IgD-negative memory B cell (primary cell): ENCODE data around the gene ZSCAN30. TPM values are rescaled to one million over a fixed set of nuclear protein-coding genes. Genes with fewer than 3 reads are reported as not detected.

ENCODE experiments used
- H3K27ac Mint-ChIP-seq, 3 donors: one replicate each; pipeline ENCODE4 v1.8.0; 2020 to 2022; ENCODE audit warnings: mild to moderate bottlenecking in 3 of 3, mixed read lengths in 3 of 3, moderate library complexity in 1 of 3
- H3K27me3 Mint-ChIP-seq: one replicate; pipeline ENCODE4 v1.8.0; 2021; ENCODE audit warnings: mixed read lengths
- H3K36me3 Mint-ChIP-seq: one replicate; pipeline ENCODE4 v1.8.0; 2020; ENCODE audit warnings: mild to moderate bottlenecking, mixed read lengths
- H3K4me1 Mint-ChIP-seq, 3 donors: one replicate each; pipeline ENCODE4 v1.8.0; 2020 to 2022; ENCODE audit warnings: mixed read lengths in 3 of 3, mild to moderate bottlenecking in 1 of 3
- H3K4me3 Mint-ChIP-seq, 4 donors: one replicate each; pipeline ENCODE4 v1.8.0; 2020 to 2022; ENCODE audit warnings: mild to moderate bottlenecking in 4 of 4, mixed read lengths in 4 of 4, moderate library complexity in 3 of 4
- H3K9me3 Mint-ChIP-seq, 3 donors: one replicate each; pipeline ENCODE4 v1.8.0; 2020 to 2021; ENCODE audit warnings: mixed read lengths in 3 of 3, mild to moderate bottlenecking in 1 of 3
- polyA plus RNA-seq: library from polyadenylated mRNA; unstranded; fragments of 300-500 nt; fragmentation: Illumina TruSeq; gene quantifications from one replicate; pipeline ENCODE4 v1.2.3, GENCODE V29; 2021

Gene ZSCAN30
- polyA plus RNA-seq, 1 donor from 2014 or later = 4.8 TPM

DNA sequence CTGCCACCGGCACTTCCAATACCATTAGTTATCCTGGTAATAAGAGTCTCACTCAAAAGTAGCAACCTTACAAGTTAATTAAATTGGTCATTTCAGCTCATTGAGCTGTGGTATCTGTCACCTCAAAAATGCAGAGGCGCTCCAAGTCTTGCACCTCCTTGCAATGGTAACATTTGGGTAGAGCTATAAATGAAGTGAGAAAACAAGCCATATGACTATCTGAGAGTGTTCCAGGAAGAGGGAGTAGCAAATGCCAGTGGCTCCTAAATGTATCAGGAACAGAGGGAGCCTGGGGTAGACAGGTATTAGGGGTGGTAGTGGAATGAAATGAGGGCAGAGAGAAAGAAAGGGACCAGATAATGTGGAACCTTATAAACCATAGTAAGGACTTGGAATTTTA lies 6.0 kb upstream of the ZSCAN30 start:
- Mint-ChIP-seq H3K4me3 (no peak overlapping the region), H3K4me1 (peaks cover 19 to 31% (median 23%) of the 10 kb centered on the region in 3 donors), H3K27me3 (no peaks in the 10 kb centered on the region), H3K27ac (no peak overlapping the region), H3K36me3 (peaks cover 31% of the 10 kb centered on the region), H3K9me3 (peaks cover 5 to 13% (median 6%) of the 10 kb centered on the region in 3 donors)

DNA sequence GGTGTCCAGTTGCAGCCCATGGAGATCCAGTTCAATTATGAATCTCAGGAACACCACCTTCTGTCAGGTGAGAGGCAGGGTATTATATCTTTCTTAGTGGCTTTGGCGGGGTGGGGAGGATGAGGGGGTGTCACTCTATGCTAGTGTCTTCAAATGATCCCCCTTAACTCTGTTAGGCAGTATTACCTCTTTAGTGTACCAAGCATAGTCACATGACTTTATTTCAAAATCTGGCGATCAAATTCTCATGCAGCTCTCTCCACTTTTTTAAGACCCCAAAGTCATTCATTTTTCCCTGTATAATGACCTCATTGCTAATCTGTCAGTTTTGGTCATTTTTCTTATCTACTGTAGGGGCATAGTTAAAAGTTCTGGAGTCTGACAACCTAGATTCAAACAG lies 1.1 kb upstream of the ZSCAN30 start:
- Mint-ChIP-seq H3K9me3 (no peaks in the 10 kb centered on the region), H3K4me1 (peaks cover 28 to 48% (median 46%) of the 10 kb centered on the region in 3 donors), H3K36me3 (peaks cover 13% of the 10 kb centered on the region), H3K27me3 (peaks cover 2% of the 10 kb centered on the region), H3K27ac (peak overlapping the region in 2 of 3 donors; percentile 86 to 99), H3K4me3 (peak overlapping the region; percentile 91 to 100 (median 97))

DNA sequence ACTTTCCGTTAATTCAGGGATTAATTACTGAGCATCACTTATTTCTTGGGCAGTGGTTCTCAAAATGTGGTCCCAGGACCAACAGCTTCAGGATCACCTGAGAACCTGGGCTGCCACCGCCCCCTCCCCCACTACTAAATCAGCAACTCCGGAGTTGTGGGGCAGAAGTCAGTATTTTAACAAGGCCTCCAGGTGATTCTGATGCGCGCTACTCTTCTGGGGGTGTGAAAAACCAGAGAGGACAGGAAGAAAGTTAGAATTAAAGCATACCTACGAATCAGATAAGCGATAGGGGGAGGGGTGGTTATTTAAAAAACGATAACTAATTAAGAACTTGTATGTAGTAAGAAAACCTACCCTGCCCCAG lies 319 bp downstream of the ZSCAN30 start:
- H3K9me3 Mint-ChIP-seq = peaks cover 0 to 3% (median 3%) of the 10 kb centered on the region in 3 donors
- peaks cover 26 to 44% (median 39%) of the 10 kb centered on the region in 3 donors for H3K4me1 Mint-ChIP-seq
- H3K36me3 Mint-ChIP-seq = peaks cover 10% of the 10 kb centered on the region
- peak overlapping the region; percentile 91 to 100 (median 97) for H3K4me3 Mint-ChIP-seq
- peaks cover 2% of the 10 kb centered on the region for H3K27me3 Mint-ChIP-seq
- H3K27ac Mint-ChIP-seq = peak overlapping the region; percentile 86 to 99 (median 99)

DNA sequence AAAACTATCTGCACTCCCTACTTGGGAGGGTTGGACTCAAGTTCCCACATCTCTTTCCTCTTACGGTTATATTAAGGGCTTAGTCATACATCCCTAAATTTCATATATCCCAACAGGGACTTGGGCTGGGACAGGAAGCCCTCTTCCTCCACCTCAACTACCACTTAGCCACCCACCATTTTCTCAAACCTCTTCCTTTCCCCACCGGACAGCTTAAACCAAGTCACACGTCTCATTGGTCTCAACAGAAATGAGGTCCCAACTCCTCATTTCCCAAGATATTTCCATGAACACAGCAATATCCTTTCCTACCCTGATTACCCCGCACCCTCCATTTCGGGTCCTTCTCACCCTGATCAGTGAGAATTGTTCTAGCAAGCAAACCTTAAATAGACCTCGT lies 736 bp downstream of the ZSCAN30 start:
- peaks cover 2% of the 10 kb centered on the region for H3K27me3 Mint-ChIP-seq
- peaks cover 26 to 44% (median 36%) of the 10 kb centered on the region in 3 donors for H3K4me1 Mint-ChIP-seq
- peaks cover 0 to 3% (median 3%) of the 10 kb centered on the region in 3 donors for H3K9me3 Mint-ChIP-seq
- H3K36me3 Mint-ChIP-seq = peaks cover 10% of the 10 kb centered on the region
- peak overlapping the region; percentile 86 to 99 (median 99) for H3K27ac Mint-ChIP-seq
- peak overlapping the region; percentile 91 to 100 (median 97) for H3K4me3 Mint-ChIP-seq

DNA sequence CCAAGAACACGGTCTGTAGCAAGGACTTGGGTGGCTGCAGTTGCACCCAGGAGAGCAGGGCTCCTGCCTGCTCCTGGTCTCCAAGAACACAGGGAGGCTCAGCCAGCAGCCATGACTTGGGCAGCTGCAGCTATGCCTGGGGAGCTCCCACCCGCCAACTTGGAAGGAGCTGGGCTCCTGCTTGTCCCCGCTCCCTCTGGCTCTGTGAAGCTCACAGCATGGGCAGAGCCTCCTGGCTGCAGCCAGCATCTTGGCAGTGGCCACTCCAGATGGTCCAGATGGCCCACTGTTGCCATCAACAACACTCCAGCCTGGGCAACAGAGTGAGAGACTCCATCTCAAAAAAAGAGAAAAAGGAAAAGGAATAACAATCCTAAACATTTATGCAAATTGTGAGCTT lies 5.2 kb downstream of the ZSCAN30 start:
- H3K4me1 Mint-ChIP-seq = peaks cover 7 to 20% (median 8%) of the 10 kb centered on the region in 3 donors
- no peak overlapping the region for H3K27ac Mint-ChIP-seq
- no peak overlapping the region for H3K4me3 Mint-ChIP-seq
- H3K36me3 Mint-ChIP-seq = peaks cover 6% of the 10 kb centered on the region
- peaks cover 0 to 6% (median 3%) of the 10 kb centered on the region in 3 donors for H3K9me3 Mint-ChIP-seq
- H3K27me3 Mint-ChIP-seq = peaks cover 2% of the 10 kb centered on the region

DNA sequence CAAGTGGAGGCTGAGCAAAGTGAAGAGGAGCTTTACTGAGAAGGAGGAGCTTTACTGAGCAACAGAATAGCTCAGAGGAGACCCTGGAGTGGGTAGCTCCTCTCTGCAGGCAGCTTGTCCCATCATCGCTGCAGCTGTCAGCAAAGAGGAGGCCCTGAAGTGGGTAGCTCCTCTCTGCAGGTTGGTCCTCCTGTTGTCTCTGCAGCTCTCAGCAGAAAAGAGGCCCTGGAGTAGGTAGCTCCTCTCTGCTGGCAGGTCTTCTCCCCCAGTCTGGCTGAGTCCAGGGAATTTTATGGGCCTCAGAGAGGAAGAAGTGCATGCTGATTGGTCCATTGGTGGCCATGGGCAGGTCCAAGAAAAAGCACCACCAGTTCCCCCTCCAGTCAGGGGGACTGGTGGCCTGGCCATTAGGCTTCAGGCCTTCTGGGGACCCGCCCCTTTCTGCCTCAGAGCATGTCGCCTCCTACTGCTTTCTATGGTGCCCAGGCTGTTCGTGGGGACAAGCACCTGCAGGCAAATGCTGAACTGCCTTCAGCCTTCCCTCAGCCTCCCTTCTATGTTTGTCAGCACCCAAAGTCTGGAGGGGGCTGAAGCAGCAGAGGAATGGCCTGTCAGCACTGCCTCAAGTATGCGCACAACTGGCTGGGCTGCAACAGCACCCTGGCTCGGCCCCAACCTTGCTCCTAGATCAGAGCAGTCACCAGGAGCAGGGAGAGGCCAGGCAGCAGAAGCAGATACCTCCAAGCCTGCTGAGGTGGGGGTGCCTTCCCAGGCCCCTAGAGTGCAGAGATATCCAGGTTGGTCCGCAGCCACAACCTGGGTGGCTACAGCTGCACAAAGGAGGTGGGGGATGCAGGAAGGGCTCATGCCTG lies 5.9 kb downstream of the ZSCAN30 start:
- Mint-ChIP-seq H3K9me3 (peaks cover 0 to 6% (median 4%) of the 10 kb centered on the region in 3 donors), H3K4me3 (no peak overlapping the region), H3K27ac (no peak overlapping the region), H3K27me3 (no peaks in the 10 kb centered on the region), H3K36me3 (peaks cover 7% of the 10 kb centered on the region), H3K4me1 (peaks cover 4 to 15% (median 4%) of the 10 kb centered on the region in 3 donors)

DNA sequence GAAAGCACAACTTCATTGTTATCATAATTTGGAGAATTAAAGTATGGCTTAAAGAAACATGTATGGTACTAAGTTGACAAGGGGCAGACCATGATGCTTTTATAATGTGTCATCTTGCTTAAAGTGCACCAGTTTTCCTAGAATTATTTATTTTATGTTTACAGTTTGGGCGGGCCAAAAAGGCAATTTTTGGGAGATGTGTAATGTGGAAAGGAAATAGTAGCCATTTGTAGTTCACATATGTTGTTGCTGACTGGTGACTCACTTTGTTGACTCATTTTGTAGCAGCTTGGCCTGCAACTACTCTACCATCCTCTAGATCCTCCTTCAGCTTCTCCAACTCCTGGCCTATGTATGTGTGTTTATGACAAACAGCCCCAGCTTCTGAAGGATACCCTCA lies 7.7 kb downstream of the ZSCAN30 start:
- Mint-ChIP-seq H3K27ac (peak overlapping the region in 1 of 3 donors; percentile 43), H3K27me3 (no peaks in the 10 kb centered on the region), H3K4me3 (no peak overlapping the region), H3K9me3 (peaks cover 0 to 10% (median 6%) of the 10 kb centered on the region in 3 donors), H3K4me1 (peaks cover 3 to 7% (median 3%) of the 10 kb centered on the region in 3 donors), H3K36me3 (peaks cover 13% of the 10 kb centered on the region)

DNA sequence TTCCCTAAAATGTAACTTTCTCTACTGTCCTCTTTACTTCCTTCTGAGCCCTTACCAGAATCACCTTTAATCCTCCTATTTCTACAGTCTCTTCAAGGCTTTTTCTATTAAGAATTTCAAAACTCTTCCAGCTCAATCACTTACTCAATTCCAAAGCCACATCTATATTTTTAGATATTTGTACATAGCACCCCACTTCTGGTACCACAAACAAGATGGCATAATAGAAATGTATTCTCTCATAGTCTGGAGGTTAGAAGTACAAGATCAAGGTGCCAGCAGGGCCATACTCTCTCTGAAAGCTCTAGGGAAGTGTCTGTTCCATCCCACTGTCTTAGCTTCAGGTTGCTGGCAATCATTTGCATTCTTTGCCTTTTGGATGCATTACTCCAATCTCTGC lies 11.1 kb downstream of the ZSCAN30 start:
- no peak overlapping the region for H3K4me3 Mint-ChIP-seq
- peaks cover 9% of the 10 kb centered on the region for H3K36me3 Mint-ChIP-seq
- H3K27me3 Mint-ChIP-seq = no peaks in the 10 kb centered on the region
- peak overlapping the region in 1 of 3 donors; percentile 10 for H3K27ac Mint-ChIP-seq
- peaks cover 0 to 4% (median 2%) of the 10 kb centered on the region in 3 donors for H3K4me1 Mint-ChIP-seq
- H3K9me3 Mint-ChIP-seq = peaks cover 1 to 7% (median 5%) of the 10 kb centered on the region in 3 donors

DNA sequence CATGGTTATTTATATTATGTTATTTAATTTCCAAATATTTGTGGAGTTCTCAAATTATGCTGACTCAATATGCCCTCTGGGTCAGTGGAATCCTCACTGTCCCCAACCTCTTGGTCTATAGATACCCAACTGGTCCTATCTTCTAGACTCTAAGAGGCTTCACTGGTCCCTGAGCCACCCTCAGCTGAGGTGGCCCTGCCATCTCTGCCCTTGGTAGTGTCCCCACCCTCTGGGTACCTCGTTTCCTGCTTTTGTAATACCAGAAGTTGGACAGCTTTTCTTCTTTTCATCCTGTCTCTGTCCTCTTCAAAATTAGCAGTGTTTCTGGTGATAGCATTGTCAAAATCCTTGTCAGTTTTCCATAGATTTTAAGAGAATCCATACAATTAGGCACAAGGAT lies 11.9 kb downstream of the ZSCAN30 start:
- Mint-ChIP-seq H3K27ac (no peak overlapping the region), H3K4me3 (no peak overlapping the region), H3K27me3 (no peaks in the 10 kb centered on the region), H3K9me3 (peaks cover 1 to 7% (median 5%) of the 10 kb centered on the region in 3 donors), H3K36me3 (peaks cover 9% of the 10 kb centered on the region), H3K4me1 (peaks cover 0 to 4% (median 2%) of the 10 kb centered on the region in 3 donors)

DNA sequence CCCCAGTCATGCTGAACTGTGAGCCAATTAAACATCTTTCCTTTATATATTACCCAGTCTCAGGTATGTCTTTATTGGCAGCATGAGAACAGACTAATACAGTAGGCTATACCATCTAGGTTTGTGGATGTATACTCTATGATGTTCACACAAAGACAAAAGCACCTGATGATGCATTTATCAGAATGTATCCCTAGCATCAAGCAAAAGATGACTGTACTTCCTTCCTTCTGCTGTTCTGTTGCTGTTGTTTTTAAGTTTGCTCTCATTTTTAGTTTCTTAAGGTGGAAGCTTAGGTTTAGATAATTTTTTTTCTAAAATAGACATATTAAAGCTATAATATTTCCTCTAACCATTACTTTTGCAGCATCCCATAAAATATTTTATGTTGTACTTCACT lies 12.4 kb downstream of the ZSCAN30 start:
- Mint-ChIP-seq H3K27me3 (no peaks in the 10 kb centered on the region), H3K4me1 (peaks cover 0 to 4% (median 3%) of the 10 kb centered on the region in 3 donors), H3K4me3 (no peak overlapping the region), H3K27ac (no peak overlapping the region), H3K36me3 (peaks cover 9% of the 10 kb centered on the region), H3K9me3 (peaks cover 1 to 7% (median 3%) of the 10 kb centered on the region in 3 donors)

DNA sequence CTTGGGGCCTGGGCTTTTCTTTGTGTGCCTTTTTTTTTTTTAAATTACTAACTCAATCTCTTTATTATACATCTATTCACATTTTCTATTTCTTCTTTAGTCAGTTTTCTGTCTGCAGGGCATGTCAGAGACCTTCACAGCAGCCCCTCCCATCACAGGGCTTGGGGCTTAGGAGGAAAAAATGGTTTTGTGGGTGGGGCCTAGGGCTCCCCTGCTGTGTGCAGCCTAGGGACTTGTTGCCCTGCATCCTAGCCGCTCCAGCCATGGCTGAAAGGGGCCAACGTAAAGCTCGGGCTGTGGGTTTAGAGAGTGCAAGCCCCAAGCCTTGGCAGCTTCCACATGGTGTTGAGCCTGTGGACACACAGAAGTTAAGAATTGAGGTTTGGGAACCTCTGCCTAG lies 13.8 kb downstream of the ZSCAN30 start:
- Mint-ChIP-seq H3K4me3 (no peak overlapping the region), H3K27ac (no peak overlapping the region), H3K4me1 (peaks cover 0 to 4% (median 3%) of the 10 kb centered on the region in 3 donors), H3K27me3 (no peaks in the 10 kb centered on the region), H3K36me3 (peaks cover 7% of the 10 kb centered on the region), H3K9me3 (peaks cover 1 to 7% (median 4%) of the 10 kb centered on the region in 3 donors)

DNA sequence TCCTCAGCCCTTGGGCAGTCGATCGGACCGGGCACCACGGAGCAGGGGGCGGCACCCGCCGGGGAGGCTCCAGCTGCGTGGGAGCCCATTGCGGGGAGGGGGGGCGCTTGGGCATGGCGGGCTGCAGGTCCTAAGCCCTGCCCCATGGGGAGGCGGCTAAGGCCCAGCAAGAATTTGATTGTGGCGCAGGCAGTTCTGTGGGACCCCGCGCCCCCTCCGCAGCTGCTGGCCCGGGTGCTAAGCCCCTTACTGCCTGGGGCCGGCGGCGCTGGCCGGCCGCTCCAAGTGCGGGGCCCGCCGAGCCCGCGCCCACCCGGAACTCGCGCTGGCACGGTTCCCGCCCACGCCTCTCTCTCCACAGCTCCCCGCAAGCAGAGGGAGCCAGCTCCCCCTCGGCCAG lies 18.4 kb downstream of the ZSCAN30 start:
- Mint-ChIP-seq H3K27ac (no peak overlapping the region), H3K4me1 (peaks cover 11 to 22% (median 16%) of the 10 kb centered on the region in 3 donors), H3K9me3 (peaks cover 4 to 6% (median 5%) of the 10 kb centered on the region in 3 donors), H3K4me3 (no peak overlapping the region), H3K36me3 (peaks cover 2% of the 10 kb centered on the region), H3K27me3 (no peaks in the 10 kb centered on the region)

DNA sequence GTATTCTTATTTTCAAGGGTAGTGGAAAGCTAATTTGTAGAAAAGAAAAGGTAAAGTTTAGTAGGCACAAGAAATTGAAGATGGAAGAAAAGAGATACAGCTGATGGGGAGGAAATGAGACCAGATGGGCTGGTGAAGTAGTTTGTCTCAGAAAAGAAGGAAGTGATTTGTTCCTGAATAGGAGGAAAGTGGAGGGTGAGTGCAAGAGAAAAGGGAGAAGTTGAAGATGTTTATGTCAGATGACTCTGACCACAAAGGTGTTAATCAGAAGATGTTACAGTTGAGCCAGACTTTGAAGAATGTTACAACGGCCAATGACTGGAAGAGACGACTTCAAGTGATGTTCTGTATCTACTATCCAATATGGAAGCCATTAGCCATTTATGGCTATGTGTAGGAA lies 21.2 kb downstream of the ZSCAN30 start:
- peaks cover 4% of the 10 kb centered on the region for H3K36me3 Mint-ChIP-seq
- H3K27me3 Mint-ChIP-seq = no peaks in the 10 kb centered on the region
- H3K9me3 Mint-ChIP-seq = peaks cover 3 to 7% (median 5%) of the 10 kb centered on the region in 3 donors
- H3K27ac Mint-ChIP-seq = peak overlapping the region; percentile 45 to 90 (median 50)
- peaks cover 12 to 30% (median 19%) of the 10 kb centered on the region in 3 donors for H3K4me1 Mint-ChIP-seq
- peak overlapping the region; percentile 32 to 96 (median 75) for H3K4me3 Mint-ChIP-seq

DNA sequence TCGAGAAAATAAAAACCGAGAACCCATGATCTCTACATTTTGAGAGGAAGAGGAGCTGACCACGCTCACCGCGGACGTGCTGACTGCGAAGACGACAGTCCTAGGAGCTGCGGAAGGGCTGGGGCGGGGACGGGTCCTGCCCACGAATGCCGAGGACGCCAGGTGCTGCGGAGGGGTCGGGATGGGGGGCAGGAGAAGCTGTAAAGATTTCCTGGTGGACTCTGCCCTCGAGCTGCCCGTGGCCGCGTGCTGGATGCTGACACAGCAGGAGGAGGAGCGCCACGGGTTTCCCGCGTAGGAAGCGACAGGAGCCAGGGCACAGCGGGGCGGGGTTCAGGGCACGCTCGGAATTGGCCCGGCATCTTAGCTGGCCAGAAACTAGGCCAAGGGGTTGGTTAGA lies 22.2 kb downstream of the ZSCAN30 start:
- Mint-ChIP-seq H3K27ac (peak overlapping the region; percentile 50 to 98 (median 59)), H3K36me3 (peaks cover 4% of the 10 kb centered on the region), H3K4me3 (peak overlapping the region; percentile 58 to 99 (median 94)), H3K27me3 (no peaks in the 10 kb centered on the region), H3K9me3 (peaks cover 3 to 7% (median 5%) of the 10 kb centered on the region in 3 donors), H3K4me1 (peaks cover 12 to 29% (median 19%) of the 10 kb centered on the region in 3 donors)

DNA sequence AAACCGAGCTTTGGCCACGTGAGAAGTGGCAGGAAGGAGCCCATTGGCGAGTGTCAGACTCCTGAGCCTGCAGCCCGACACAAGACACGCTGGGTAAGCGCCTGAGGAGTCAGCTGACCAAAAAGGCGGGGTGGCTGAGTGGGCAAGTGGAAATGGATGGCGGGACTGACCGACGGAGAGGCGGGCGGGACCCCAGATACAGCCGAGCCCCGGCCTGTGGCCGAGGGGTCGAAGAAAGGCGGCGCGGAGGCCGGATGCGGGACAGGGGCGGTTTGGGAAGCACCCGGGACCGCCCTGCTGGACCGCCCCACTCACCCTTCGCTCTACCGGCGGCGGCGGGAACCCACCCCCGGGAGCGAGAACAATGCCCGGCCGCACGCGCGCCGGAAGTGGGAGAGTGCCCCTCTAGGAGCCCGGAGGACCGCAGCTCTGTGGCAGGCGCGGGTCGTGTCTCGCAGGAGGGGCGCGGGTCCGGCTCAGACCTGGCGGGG lies 22.8 kb downstream of the ZSCAN30 start:
- Mint-ChIP-seq H3K36me3 (peaks cover 4% of the 10 kb centered on the region), H3K4me1 (peaks cover 12 to 31% (median 19%) of the 10 kb centered on the region in 3 donors), H3K4me3 (peak overlapping the region; percentile 58 to 99 (median 94))

More for the DNA sequence above, 22.8 kb downstream of the ZSCAN30 start:
- peak overlapping the region; percentile 50 to 98 (median 94) for H3K27ac Mint-ChIP-seq
- H3K9me3 Mint-ChIP-seq = peaks cover 3 to 5% (median 5%) of the 10 kb centered on the region in 3 donors
- H3K27me3 Mint-ChIP-seq = no peaks in the 10 kb centered on the region
